Prostate gland (tissue), 2 donors: ENCODE data around the gene ZNF25.

Source experiments
- CTCF ChIP-seq, 4 experiments: fragments of 200-600 bp in 2 of 4; fragments of 450-650 bp in 2 of 4; sonication (generic) in 2 of 4; IDR thresholded peaks; 1 replicate in 3 of 4; 2 replicates in 1 of 4; pipeline ENCODE4 v1.5.1; 2016 to 2019; ENCODE audit warnings: antibody characterized with exemption in 4 of 4, mild to moderate bottlenecking in 2 of 4, moderate library complexity in 2 of 4
- POLR2A ChIP-seq: fragments of 450-650 bp; IDR thresholded peaks from one replicate; pipeline ENCODE4 v1.6.1; 2016; ENCODE audit warnings: antibody characterized with exemption, mild to moderate bottlenecking
- POLR2AphosphoS5 ChIP-seq: sonication (generic); formaldehyde crosslinking; IDR thresholded peaks from one replicate; pipeline ENCODE4 v1.6.1; 2017; ENCODE audit warnings: antibody characterized with exemption

- TF ChIP-seq POLR2AphosphoS5: no peak
- TF ChIP-seq POLR2A: no peak
- TF ChIP-seq CTCF (IDR thresholded peaks at IDR 0.05): no peak
These were observed 23.5 kb downstream of the ZNF25 start for GRCh38 chr10:37952926-37953325.
